ENCODE measurements around the gene ARSG. TPM values are rescaled to one million over a fixed set of nuclear protein-coding genes. Genes with fewer than 3 reads are reported as not detected.
"Not testable (repeated sequence)": the region's sequence is repeated elsewhere in the genome, so short reads cannot be mapped to it uniquely, and the experiment has no call there.

ARSG gene
- total and polyA plus RNA-seq, 4 experiments from 2014 or later: 10.4 to 19.1 (median 13.1) TPM

- intact Hi-C loops (cut with micrococcal nuclease): loop anchor here (10.0 kb wide), 1 partner anchor 170 kb away; no protein-coding TSS in a partner anchor
- DNase-seq; H3K36me3 Mint-ChIP-seq; H3K27me3 ChIP-seq (ENCODE audit: insufficient read depth, low read length); H3K27ac ChIP-seq (ENCODE audit: low read depth, low read length); H3K9me3 Mint-ChIP-seq; H3K9me3 ChIP-seq (ENCODE audit: control insufficient read depth in 1 of 2, low read length in 2 of 2); H3K36me3 ChIP-seq (ENCODE audit: insufficient read depth, low read length); H3K4me3 ChIP-seq (ENCODE audit: low read length in 2 of 2); H3K27me3 Mint-ChIP-seq: not testable (repeated sequence)
- peaks cover 78% of the 10 kb centered on the region for H3K4me1 ChIP-seq (ENCODE audit: insufficient read depth, low read length)
- Mint-ChIP-seq H3K27ac (peak overlapping the region in 3 of 7 donors; percentile 43 to 77 (median 57)), H3K4me3 (peak overlapping the region in 4 of 8 donors; percentile 6 to 57 (median 26)), H3K4me1 (peaks cover 45 to 83% (median 68%) of the 10 kb centered on the region in 4 donors)
- ChIA-PET CTCF (ENCODE audit: partially characterized antibody) (interaction anchor here (1.0 to 4.8 kb wide), 5 partner anchors 9 to 90 kb away, joined by 3 to 22 read pairs (median 5); no protein-coding TSS in a partner anchor), POLR2A (ENCODE audit: partially characterized antibody) (interaction anchor here (0.8 to 6.8 kb wide), 7 partner anchors 9 to 171 kb away, joined by 3 to 149 read pairs (median 4); partner anchors contain the start of genes ARSG and SLC16A6)
Measured at GRCh38 chr17:68354311-68354710, 63.0 kb downstream of the ARSG start.

- H3K9me3 Mint-ChIP-seq; H3K9me3 ChIP-seq (ENCODE audit: control insufficient read depth in 1 of 2, low read length in 2 of 2); H3K4me3 ChIP-seq (ENCODE audit: low read length in 2 of 2); H3K36me3 Mint-ChIP-seq; H3K27me3 ChIP-seq (ENCODE audit: insufficient read depth, low read length); H3K27me3 Mint-ChIP-seq; H3K27ac ChIP-seq (ENCODE audit: low read depth, low read length); H3K36me3 ChIP-seq (ENCODE audit: insufficient read depth, low read length); DNase-seq: not testable (repeated sequence)
- intact Hi-C loops (cut with micrococcal nuclease): loop anchor here (5.0 to 10.0 kb wide), 2 partner anchors 42 to 170 kb away; no protein-coding TSS in a partner anchor
- Mint-ChIP-seq H3K27ac (peak overlapping the region in 6 of 7 donors; percentile 24 to 80 (median 50)), H3K4me1 (peaks cover 40 to 80% (median 63%) of the 10 kb centered on the region in 4 donors), H3K4me3 (peak overlapping the region in 3 of 8 donors; percentile 6 to 52 (median 46))
- peaks cover 70% of the 10 kb centered on the region for H3K4me1 ChIP-seq (ENCODE audit: insufficient read depth, low read length)
- CTCF ChIA-PET (ENCODE audit: partially characterized antibody): interaction anchor here (1.0 to 4.8 kb wide), 8 partner anchors 10 to 106 kb away, joined by 3 to 22 read pairs (median 4); no protein-coding TSS in a partner anchor
- POLR2A ChIA-PET (ENCODE audit: partially characterized antibody): interaction anchor here (1.4 to 6.8 kb wide), 7 partner anchors 9 to 172 kb away, joined by 4 to 149 read pairs (median 4); partner anchors contain the start of genes ARSG and SLC16A6
Measured at GRCh38 chr17:68355108-68355507, 63.8 kb downstream of the ARSG start.

- ChIA-PET POLR2A (ENCODE audit: partially characterized antibody) (interaction anchor here (0.9 to 6.8 kb wide), 14 partner anchors 11 to 176 kb away, joined by 3 to 149 read pairs (median 4); partner anchors contain the start of genes AMZ2, ARSG and SLC16A6), CTCF (ENCODE audit: partially characterized antibody) (interaction anchor here (0.9 to 4.8 kb wide), 13 partner anchors 8 to 106 kb away, joined by 3 to 22 read pairs (median 5); partner anchors contain the start of gene ARSG)
- peak overlapping the region in 1 of 2 donors; percentile 21 for H3K4me3 ChIP-seq (ENCODE audit: low read length in 2 of 2)
- no peaks in the 10 kb centered on the region for H3K36me3 ChIP-seq (ENCODE audit: insufficient read depth, low read length)
- peak; percentile 81 to 86 (median 83) for DNase-seq
- H3K4me3 Mint-ChIP-seq: peak overlapping the region; percentile 72 to 90 (median 78)
- peaks cover 0 to 1% (median 0%) of the 10 kb centered on the region in 8 donors for H3K9me3 Mint-ChIP-seq
- peak overlapping the region; percentile 41 for H3K27ac ChIP-seq (ENCODE audit: low read depth, low read length)
- peak overlapping the region; percentile 77 to 94 (median 92) for H3K27ac Mint-ChIP-seq
- no peaks in the 10 kb centered on the region for H3K27me3 ChIP-seq (ENCODE audit: insufficient read depth, low read length)
- peaks cover 63% of the 10 kb centered on the region for H3K4me1 ChIP-seq (ENCODE audit: insufficient read depth, low read length)
- intact Hi-C loops (cut with micrococcal nuclease): loop anchor here (1.0 to 10.0 kb wide), 7 partner anchors 12 to 172 kb away; no protein-coding TSS in a partner anchor
- H3K9me3 ChIP-seq (ENCODE audit: control insufficient read depth in 1 of 2, low read length in 2 of 2): no peaks in the 10 kb centered on the region
- no peaks in the 10 kb centered on the region for H3K27me3 Mint-ChIP-seq
- H3K36me3 Mint-ChIP-seq: peaks cover 0 to 2% of the 10 kb centered on the region in 2 donors
- peaks cover 37 to 70% (median 54%) of the 10 kb centered on the region in 4 donors for H3K4me1 Mint-ChIP-seq
Measured at GRCh38 chr17:68356520-68356919, 65.2 kb downstream of the ARSG start.

GRCh38 chr17:68356949-68357455, 65.7 kb downstream of the ARSG start:
- H3K27ac Mint-ChIP-seq: peak overlapping the region; percentile 77 to 94 (median 92)
- peak overlapping the region; percentile 41 for H3K27ac ChIP-seq (ENCODE audit: low read depth, low read length)
- CTCF ChIA-PET (ENCODE audit: partially characterized antibody): interaction anchor here (0.9 to 4.8 kb wide), 15 partner anchors 8 to 105 kb away, joined by 3 to 22 read pairs (median 5); partner anchors contain the start of gene ARSG
- intact Hi-C loops (cut with micrococcal nuclease): loop anchor here (1.0 to 10.0 kb wide), 7 partner anchors 13 to 172 kb away; no protein-coding TSS in a partner anchor
- DNase-seq: peak in 1 of 5 donors; percentile 49
- H3K9me3 Mint-ChIP-seq: no peaks in the 10 kb centered on the region
- H3K4me3 Mint-ChIP-seq: peak overlapping the region; percentile 12 to 90 (median 78)
- no peaks in the 10 kb centered on the region for H3K27me3 ChIP-seq (ENCODE audit: insufficient read depth, low read length)
- no peaks in the 10 kb centered on the region for H3K27me3 Mint-ChIP-seq
- peaks cover 58% of the 10 kb centered on the region for H3K4me1 ChIP-seq (ENCODE audit: insufficient read depth, low read length)
- H3K36me3 ChIP-seq (ENCODE audit: insufficient read depth, low read length): no peaks in the 10 kb centered on the region
- H3K4me3 ChIP-seq (ENCODE audit: low read length in 2 of 2): peak overlapping the region in 1 of 2 donors; percentile 21
- H3K4me1 Mint-ChIP-seq: peaks cover 33 to 65% (median 50%) of the 10 kb centered on the region in 4 donors
- H3K36me3 Mint-ChIP-seq: peaks cover 1 to 2% of the 10 kb centered on the region in 2 donors
- no peaks in the 10 kb centered on the region for H3K9me3 ChIP-seq (ENCODE audit: control insufficient read depth in 1 of 2, low read length in 2 of 2)
- POLR2A ChIA-PET (ENCODE audit: partially characterized antibody): interaction anchor here (0.6 to 6.8 kb wide), 16 partner anchors 8 to 157 kb away, joined by 3 to 149 read pairs (median 4); partner anchors contain the start of genes AMZ2, ARSG and SLC16A6

GRCh38 chr17:68357886-68358285, 66.6 kb downstream of the ARSG start:
- no peaks in the 10 kb centered on the region for H3K9me3 ChIP-seq (ENCODE audit: control insufficient read depth in 1 of 2, low read length in 2 of 2)
- intact Hi-C loops (cut with micrococcal nuclease): loop anchor here (2.0 to 10.0 kb wide), 3 partner anchors 27 to 173 kb away; no protein-coding TSS in a partner anchor
- no peaks in the 10 kb centered on the region for H3K9me3 Mint-ChIP-seq
- H3K27ac ChIP-seq (ENCODE audit: low read depth, low read length): no peak overlapping the region
- no peak overlapping the region for H3K4me3 ChIP-seq (ENCODE audit: low read length in 2 of 2)
- H3K4me3 Mint-ChIP-seq: no peak overlapping the region
- peak overlapping the region in 4 of 7 donors; percentile 77 to 92 (median 91) for H3K27ac Mint-ChIP-seq
- no peaks in the 10 kb centered on the region for H3K36me3 ChIP-seq (ENCODE audit: insufficient read depth, low read length)
- POLR2A ChIA-PET (ENCODE audit: partially characterized antibody): interaction anchor here (1.0 to 6.8 kb wide), 4 partner anchors 12 to 158 kb away, joined by 4 to 149 read pairs (median 30); partner anchors contain the start of genes ARSG and SLC16A6
- H3K4me1 Mint-ChIP-seq: peaks cover 31 to 57% (median 47%) of the 10 kb centered on the region in 4 donors
- H3K27me3 ChIP-seq (ENCODE audit: insufficient read depth, low read length): no peaks in the 10 kb centered on the region
- no peaks in the 10 kb centered on the region for H3K27me3 Mint-ChIP-seq
- DNase-seq: no peak
- H3K36me3 Mint-ChIP-seq: peaks cover 4 to 5% of the 10 kb centered on the region in 2 donors
- CTCF ChIA-PET (ENCODE audit: partially characterized antibody): interaction anchor here (1.0 to 4.8 kb wide), 6 partner anchors 11 to 80 kb away, joined by 3 to 22 read pairs (median 8); partner anchors contain the start of gene ARSG
- peaks cover 49% of the 10 kb centered on the region for H3K4me1 ChIP-seq (ENCODE audit: insufficient read depth, low read length)

GRCh38 chr17:68359791-68360535, 68.7 kb downstream of the ARSG start:
- DNase-seq: no peak
- Histone ChIP-seq H3K27ac (ENCODE audit: low read depth, low read length) (no peak overlapping the region), H3K36me3 (ENCODE audit: insufficient read depth, low read length) (no peaks in the 10 kb centered on the region), H3K9me3 (ENCODE audit: control insufficient read depth in 1 of 2, low read length in 2 of 2) (no peaks in the 10 kb centered on the region), H3K4me1 (ENCODE audit: insufficient read depth, low read length) (peaks cover 29% of the 10 kb centered on the region), H3K27me3 (ENCODE audit: insufficient read depth, low read length) (no peaks in the 10 kb centered on the region), H3K4me3 (ENCODE audit: low read length in 2 of 2) (no peak overlapping the region)
- Mint-ChIP-seq H3K4me3 (no peak overlapping the region), H3K9me3 (no peaks in the 10 kb centered on the region), H3K27me3 (no peaks in the 10 kb centered on the region), H3K4me1 (peaks cover 23 to 41% (median 35%) of the 10 kb centered on the region in 4 donors), H3K27ac (peak overlapping the region in 1 of 7 donors; percentile 11), H3K36me3 (peaks cover 4 to 10% of the 10 kb centered on the region in 2 donors)
- CTCF ChIA-PET (ENCODE audit: partially characterized antibody): interaction anchor here (1.6 kb wide), 1 partner anchor 32 kb away, joined by 4 read pairs; no protein-coding TSS in a partner anchor
- POLR2A ChIA-PET (ENCODE audit: partially characterized antibody): interaction anchor here (0.6 kb wide), 1 partner anchor 340 kb away, joined by 3 read pairs; no protein-coding TSS in a partner anchor
- intact Hi-C loops (cut with micrococcal nuclease): loop anchor here (5.0 to 10.0 kb wide), 2 partner anchors 37 to 175 kb away; no protein-coding TSS in a partner anchor
